ENCODE results near the gene ZNF277.
"Not testable (repeated sequence)": the region's sequence is repeated elsewhere in the genome, so short reads cannot be mapped to it uniquely, and the experiment has no call there.

The ZNF277 gene

DNA sequence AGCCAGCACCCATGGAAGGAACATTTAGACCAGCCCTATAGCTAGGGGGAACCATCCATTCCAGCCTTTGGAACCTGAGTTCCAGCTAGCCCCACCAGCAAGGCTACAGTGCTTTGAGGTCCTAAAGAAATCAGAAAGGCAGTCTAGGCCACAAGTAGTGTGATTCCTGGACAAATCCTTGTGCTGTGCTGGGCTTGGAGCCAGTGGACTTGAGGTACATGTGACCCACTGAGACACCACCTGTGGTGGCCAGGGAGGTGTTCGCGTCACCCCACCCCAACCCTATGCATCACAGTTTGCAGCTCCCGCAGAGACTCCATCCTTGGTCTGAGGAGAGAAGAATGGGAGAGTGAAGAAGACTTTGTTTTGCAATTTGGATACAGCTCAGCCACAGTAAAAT, 31.8 kb downstream of the ZNF277 start:
- Histone ChIP-seq H3K9me2 (replicated peaks; ENCODE audit: insufficient read depth, low read length) (no peaks in the 10 kb centered on the region), H3K36me3 (ENCODE audit: low read length) (no peaks in the 10 kb centered on the region), H2AFZ (ENCODE audit: low read depth, low read length, severe bottlenecking) (no peak overlapping the region), H3K27me3 (ENCODE audit: low read length) (no peaks in the 10 kb centered on the region), H3K79me2 (ENCODE audit: insufficient read depth, low read length) (no peaks in the 10 kb centered on the region), H3K4me2 (ENCODE audit: low read depth, low read length, poor library complexity, severe bottlenecking) (no peak overlapping the region), H3K27ac (ENCODE audit: low read depth, low read length) (no peak overlapping the region), H3K9ac (ENCODE audit: low read length) (no peak overlapping the region), H4K20me1 (ENCODE audit: low read depth, low read length) (no peaks in the 10 kb centered on the region), H3K9me3 (ENCODE audit: insufficient read depth, low read length) (no peaks in the 10 kb centered on the region), H3F3A (ENCODE audit: insufficient read depth) (no peaks in the 10 kb centered on the region), H3K4me3 (ENCODE audit: insufficient read depth, low read length, poor library complexity, severe bottlenecking) (no peak overlapping the region)
- TF ChIP-seq EZH2phosphoT487 (conservative IDR thresholded peaks at IDR 0.05; ENCODE audit: low read length) = no peak

DNA sequence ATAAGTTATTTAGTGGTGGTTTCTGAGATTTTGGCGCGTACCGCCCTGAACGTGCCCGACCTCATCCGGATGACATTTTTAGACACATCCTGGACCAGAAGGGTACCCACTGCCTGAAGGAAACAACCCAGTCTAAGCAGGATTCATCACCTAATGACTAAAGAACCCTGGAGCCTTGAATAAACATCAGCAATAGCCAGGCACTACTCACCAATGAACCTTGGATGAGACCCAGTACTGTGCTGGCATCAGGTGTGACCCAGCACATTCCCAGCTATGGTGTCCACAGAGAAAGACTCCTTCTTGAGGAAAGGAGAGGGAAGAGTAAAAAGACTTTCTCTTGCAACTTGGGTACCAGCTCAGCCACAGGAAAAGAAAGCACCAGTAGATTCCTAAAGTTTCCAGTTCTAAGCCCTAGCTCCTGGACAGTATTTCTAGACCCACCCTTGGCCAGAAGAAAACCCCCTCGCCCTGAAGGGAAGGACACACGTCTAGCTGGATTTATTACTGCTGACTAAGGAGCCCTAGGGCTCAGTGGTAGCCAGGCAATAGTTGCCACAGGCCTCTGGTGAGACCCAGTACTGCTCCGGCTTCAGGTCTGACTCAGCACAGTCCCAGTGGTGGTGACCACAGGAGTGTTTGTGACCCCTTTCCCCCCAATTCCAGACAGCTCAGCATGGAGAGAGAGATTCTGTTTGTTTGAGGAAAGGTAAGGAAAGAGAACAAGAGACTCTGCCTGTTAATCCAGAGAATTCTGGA, 32.5 kb downstream of the ZNF277 start:
- no peaks in the 10 kb centered on the region for H3K9me3 ChIP-seq (ENCODE audit: insufficient read depth, low read length)
- no peak overlapping the region for H2AFZ ChIP-seq (ENCODE audit: low read depth, low read length, severe bottlenecking)
- no peak overlapping the region for H3K4me3 ChIP-seq (ENCODE audit: insufficient read depth, low read length, poor library complexity, severe bottlenecking)
- H3K36me3 ChIP-seq (ENCODE audit: low read length) = no peaks in the 10 kb centered on the region
- H3K27ac ChIP-seq (ENCODE audit: low read depth, low read length) = no peak overlapping the region
- H4K20me1 ChIP-seq (ENCODE audit: low read depth, low read length) = no peaks in the 10 kb centered on the region
- no peak overlapping the region for H3K9ac ChIP-seq (ENCODE audit: low read length)
- H3K4me2 ChIP-seq (ENCODE audit: low read depth, low read length, poor library complexity, severe bottlenecking) = no peak overlapping the region
- TF ChIP-seq EZH2phosphoT487 (conservative IDR thresholded peaks at IDR 0.05; ENCODE audit: low read length) = no peak
- TF ChIP-seq, protein P1, sequence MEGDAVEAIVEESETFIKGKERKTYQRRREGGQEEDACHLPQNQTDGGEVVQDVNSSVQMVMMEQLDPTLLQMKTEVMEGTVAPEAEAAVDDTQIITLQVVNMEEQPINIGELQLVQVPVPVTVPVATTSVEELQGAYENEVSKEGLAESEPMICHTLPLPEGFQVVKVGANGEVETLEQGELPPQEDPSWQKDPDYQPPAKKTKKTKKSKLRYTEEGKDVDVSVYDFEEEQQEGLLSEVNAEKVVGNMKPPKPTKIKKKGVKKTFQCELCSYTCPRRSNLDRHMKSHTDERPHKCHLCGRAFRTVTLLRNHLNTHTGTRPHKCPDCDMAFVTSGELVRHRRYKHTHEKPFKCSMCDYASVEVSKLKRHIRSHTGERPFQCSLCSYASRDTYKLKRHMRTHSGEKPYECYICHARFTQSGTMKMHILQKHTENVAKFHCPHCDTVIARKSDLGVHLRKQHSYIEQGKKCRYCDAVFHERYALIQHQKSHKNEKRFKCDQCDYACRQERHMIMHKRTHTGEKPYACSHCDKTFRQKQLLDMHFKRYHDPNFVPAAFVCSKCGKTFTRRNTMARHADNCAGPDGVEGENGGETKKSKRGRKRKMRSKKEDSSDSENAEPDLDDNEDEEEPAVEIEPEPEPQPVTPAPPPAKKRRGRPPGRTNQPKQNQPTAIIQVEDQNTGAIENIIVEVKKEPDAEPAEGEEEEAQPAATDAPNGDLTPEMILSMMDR (IDR thresholded peaks at IDR 0.05; ENCODE audit: insufficient read depth, low read length, poor library complexity, severe bottlenecking) = no peak
- H3F3A ChIP-seq (ENCODE audit: insufficient read depth) = no peaks in the 10 kb centered on the region
- H3K9me2 ChIP-seq (replicated peaks; ENCODE audit: insufficient read depth, low read length) = no peaks in the 10 kb centered on the region
- no peaks in the 10 kb centered on the region for H3K79me2 ChIP-seq (ENCODE audit: insufficient read depth, low read length)
- no peaks in the 10 kb centered on the region for H3K27me3 ChIP-seq (ENCODE audit: low read length)

DNA sequence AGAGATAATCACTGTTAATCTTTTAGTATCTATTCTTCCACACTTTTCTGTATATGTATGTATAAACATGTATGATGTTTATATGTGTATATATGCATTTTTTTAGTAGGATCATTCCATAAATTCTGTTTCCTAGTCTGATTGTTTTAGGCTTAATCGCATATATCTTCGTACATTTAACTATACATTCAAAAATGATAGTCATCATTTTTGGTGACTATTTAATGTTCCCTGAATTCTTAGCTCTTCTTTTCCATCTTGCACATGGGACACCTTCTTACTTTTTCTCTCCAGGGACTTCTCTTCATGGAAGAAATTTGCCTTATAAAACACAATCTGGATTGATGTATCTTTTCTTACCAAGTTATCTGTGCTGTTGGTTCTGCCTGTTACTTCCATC, 42.1 kb downstream of the ZNF277 start:
- Histone ChIP-seq H3F3A (ENCODE audit: insufficient read depth) (no peaks in the 10 kb centered on the region), H3K9me2 (replicated peaks; ENCODE audit: insufficient read depth, low read length) (no peaks in the 10 kb centered on the region), H3K27ac (ENCODE audit: low read depth, low read length) (no peak overlapping the region), H3K4me2 (ENCODE audit: low read depth, low read length, poor library complexity, severe bottlenecking) (no peak overlapping the region), H3K79me2 (ENCODE audit: insufficient read depth, low read length) (no peaks in the 10 kb centered on the region), H3K9me3 (ENCODE audit: insufficient read depth, low read length) (no peaks in the 10 kb centered on the region), H3K9ac (ENCODE audit: low read length) (no peak overlapping the region), H4K20me1 (ENCODE audit: low read depth, low read length) (peaks cover under 1% of the 10 kb centered on the region; the same call in 1 of the 2 replicates), H3K36me3 (ENCODE audit: low read length) (no peaks in the 10 kb centered on the region), H3K27me3 (ENCODE audit: low read length) (no peaks in the 10 kb centered on the region), H2AFZ (ENCODE audit: low read depth, low read length, severe bottlenecking) (no peak overlapping the region), H3K4me3 (ENCODE audit: insufficient read depth, low read length, poor library complexity, severe bottlenecking) (no peak overlapping the region)
- TF ChIP-seq, protein P1 (IDR thresholded peaks at IDR 0.05; ENCODE audit: insufficient read depth, low read length, poor library complexity, severe bottlenecking) = no peak
- TF ChIP-seq EZH2phosphoT487 (conservative IDR thresholded peaks at IDR 0.05; ENCODE audit: low read length) = no peak

DNA sequence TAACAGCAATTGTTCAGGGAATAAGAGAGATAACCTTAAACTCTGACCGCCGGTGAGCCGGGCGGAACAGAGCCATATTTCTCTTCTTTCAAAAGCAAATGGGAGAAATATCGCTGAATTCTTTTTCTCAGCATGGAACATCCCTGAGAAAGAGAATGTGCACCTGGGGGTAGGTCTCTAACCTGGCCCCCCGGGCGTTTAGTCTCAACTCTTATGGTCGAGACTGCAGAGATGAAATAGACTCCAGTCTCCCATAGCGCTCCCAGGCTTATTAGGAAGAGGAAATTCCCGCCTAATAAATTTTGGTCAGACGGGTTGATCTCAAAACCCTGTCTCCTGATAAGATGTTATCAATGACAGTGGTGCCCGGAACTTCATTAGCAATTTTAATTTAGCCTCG, 43.5 kb downstream of the ZNF277 start:
- H3K4me3 ChIP-seq (ENCODE audit: insufficient read depth, low read length, poor library complexity, severe bottlenecking); H4K20me1 ChIP-seq (ENCODE audit: low read depth, low read length); H3K27me3 ChIP-seq (ENCODE audit: low read length); H3K9ac ChIP-seq (ENCODE audit: low read length); H2AFZ ChIP-seq (ENCODE audit: low read depth, low read length, severe bottlenecking); H3K27ac ChIP-seq (ENCODE audit: low read depth, low read length); H3F3A ChIP-seq (ENCODE audit: insufficient read depth); H3K79me2 ChIP-seq (ENCODE audit: insufficient read depth, low read length); H3K9me3 ChIP-seq (ENCODE audit: insufficient read depth, low read length); H3K36me3 ChIP-seq (ENCODE audit: low read length); H3K4me2 ChIP-seq (ENCODE audit: low read depth, low read length, poor library complexity, severe bottlenecking); H3K9me2 ChIP-seq (replicated peaks; ENCODE audit: insufficient read depth, low read length): not testable (repeated sequence)
